Gastroesophageal sphincter (tissue), 3 donors: ENCODE measurements around the gene GSPT1.

ENCODE experiments used
- CTCF ChIP-seq, 4 experiments: fragments of 200-600 bp in 2 of 4; fragments of 450-650 bp in 2 of 4; sonication (generic) in 1 of 4; IDR thresholded peaks; one replicate each; pipeline ENCODE4 v1.5.1; 2017 to 2019; ENCODE audit warnings: antibody characterized with exemption in 4 of 4, mild to moderate bottlenecking in 2 of 4, moderate library complexity in 2 of 4
- EP300 ChIP-seq: sonication (generic); formaldehyde crosslinking; IDR thresholded peaks from one replicate; pipeline ENCODE4 v1.6.1; 2017; ENCODE audit warnings: antibody characterized with exemption, mild to moderate bottlenecking
- POLR2A ChIP-seq, 2 donors: fragments of 450-650 bp; IDR thresholded peaks; one replicate each; pipeline ENCODE4 v1.6.1; 2017; ENCODE audit warnings: antibody characterized with exemption in 2 of 2, mild to moderate bottlenecking in 2 of 2, moderate library complexity in 1 of 2
- POLR2AphosphoS5 ChIP-seq: sonication (generic); formaldehyde crosslinking; IDR thresholded peaks from one replicate; pipeline ENCODE4 v1.6.1; 2017; ENCODE audit warnings: antibody characterized with exemption

GRCh38 chr16:11950388-11950787 is 34.6 kb upstream of the GSPT1 start:
- TF ChIP-seq POLR2AphosphoS5, result no peak
- no peak for TF ChIP-seq CTCF (IDR thresholded peaks at IDR 0.05)
- TF ChIP-seq EP300, result no peak
- TF ChIP-seq POLR2A (IDR thresholded peaks at IDR 0.05), result no peak
